IPS-20b (cell line): Measurements from ENCODE around the gene ITPR3.

ENCODE experiments used
- H3K27ac ChIP-seq: one replicate; pipeline ENCODE4 v1.5.1; 2013; ENCODE audit warnings: low read length
- H3K27me3 ChIP-seq: 2 replicates; pipeline ENCODE4 v1.6.1; 2013; ENCODE audit warnings: mild to moderate bottlenecking, low read length, inconsistent platforms; ENCODE audit not compliant: insufficient read depth
- H3K36me3 ChIP-seq: 2 replicates; pipeline ENCODE4 v1.6.1; 2013; ENCODE audit warnings: low read depth, mild to moderate bottlenecking, inconsistent platforms, low read length, moderate library complexity; ENCODE audit not compliant: insufficient read depth
- H3K4me1 ChIP-seq: 2 replicates; pipeline ENCODE4 v1.6.1; 2013; ENCODE audit warnings: mild to moderate bottlenecking, control low read depth, inconsistent platforms, low read length, moderate library complexity; ENCODE audit not compliant: insufficient read depth
- H3K4me3 ChIP-seq: 2 replicates; pipeline ENCODE4 v1.5.1; 2013; ENCODE audit warnings: mild to moderate bottlenecking, low read length, inconsistent platforms
- H3K9ac ChIP-seq: 2 replicates; pipeline ENCODE4 v1.6.1; 2013; ENCODE audit warnings: low read depth, mild to moderate bottlenecking, inconsistent platforms, low read length, moderate library complexity
- H3K9me3 ChIP-seq: 2 replicates; pipeline ENCODE4 v1.6.1; 2013; ENCODE audit warnings: mild to moderate bottlenecking, low read depth, low read length, inconsistent platforms; ENCODE audit not compliant: insufficient read depth

ITPR3 gene

DNA sequence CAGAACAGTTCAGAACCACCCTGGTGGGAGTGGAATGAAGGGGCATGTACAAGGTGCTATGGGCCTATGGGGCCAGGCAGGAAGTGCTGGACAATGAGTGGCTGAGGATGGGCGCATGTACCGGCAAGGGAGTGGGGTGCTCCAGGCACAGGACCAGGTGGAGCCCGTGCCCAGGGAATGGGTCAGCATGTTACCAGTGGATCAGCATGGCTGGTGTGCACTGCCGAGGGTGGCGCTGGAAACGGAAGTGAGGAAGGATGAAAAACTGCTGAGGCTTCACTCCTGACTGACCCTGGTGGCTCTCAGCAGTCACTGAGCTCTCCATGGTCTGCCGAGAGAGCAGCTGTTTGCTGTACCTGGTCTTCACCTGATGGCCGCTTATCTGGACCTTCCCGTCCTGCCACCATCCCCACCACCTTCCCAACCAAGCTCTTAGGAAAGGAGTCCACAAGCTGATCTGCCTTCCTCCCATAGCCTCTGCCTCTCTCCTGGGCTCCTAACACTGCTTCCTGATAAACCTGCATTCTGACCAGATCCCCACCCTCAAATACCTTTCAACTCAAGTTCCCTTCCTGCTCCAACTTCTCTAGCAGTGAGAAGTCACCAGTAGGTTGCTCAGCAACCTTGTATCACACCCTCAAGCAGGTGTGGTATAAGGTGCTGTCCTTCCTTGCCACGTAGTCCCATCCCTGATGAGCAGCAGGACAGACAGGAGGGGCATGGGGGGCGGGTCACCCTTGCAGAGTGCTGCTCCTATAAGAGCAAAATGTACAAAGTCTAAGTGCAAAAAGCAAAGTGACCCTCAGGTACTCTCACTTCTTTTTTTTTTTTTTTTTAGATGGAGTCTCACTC is 83.3 kb downstream of the ITPR3 start:
- Histone ChIP-seq H3K9me3 (no peaks in the 10 kb centered on the region), H3K27me3 (no peaks in the 10 kb centered on the region), H3K4me1 (no peaks in the 10 kb centered on the region), H3K27ac (no peak overlapping the region), H3K9ac (no peak overlapping the region), H3K4me3 (no peak overlapping the region), H3K36me3 (peaks cover 45% of the 10 kb centered on the region)

DNA sequence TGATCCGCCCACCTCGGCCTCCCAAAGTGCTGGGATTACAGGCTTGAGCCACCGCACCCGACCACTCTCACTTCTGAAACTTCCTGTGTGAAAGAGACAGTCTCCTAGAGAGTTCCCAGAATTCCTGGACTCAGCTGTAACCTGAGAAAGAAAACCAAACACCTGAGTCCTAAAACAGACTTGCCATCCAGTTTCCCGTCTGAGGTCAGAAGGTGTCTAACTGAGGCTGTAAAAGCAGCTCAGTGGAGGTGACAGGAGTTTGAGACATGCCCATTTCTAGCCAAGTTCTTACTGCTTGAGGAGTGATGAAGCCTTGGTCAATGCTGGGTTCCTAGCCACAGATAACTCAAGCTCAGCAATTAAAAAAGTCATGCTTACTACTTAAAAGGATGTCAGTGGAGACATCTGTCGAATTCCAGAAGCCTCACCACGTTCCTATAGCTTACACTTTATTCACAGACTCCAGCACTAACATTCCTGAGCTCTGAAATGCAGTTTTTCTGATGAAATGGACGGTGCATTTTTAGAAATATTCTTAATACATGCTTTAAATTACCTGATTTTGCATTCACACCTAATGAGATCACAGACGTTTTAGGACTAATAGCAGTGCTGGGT is 84.3 kb downstream of the ITPR3 start:
- Histone ChIP-seq H3K27me3 (no peaks in the 10 kb centered on the region), H3K4me3 (no peak overlapping the region), H3K27ac (no peak overlapping the region), H3K4me1 (peaks cover 1% of the 10 kb centered on the region; the same call in 1 of the 2 replicates), H3K9ac (no peak overlapping the region), H3K9me3 (no peaks in the 10 kb centered on the region), H3K36me3 (peaks cover 45% of the 10 kb centered on the region)

DNA sequence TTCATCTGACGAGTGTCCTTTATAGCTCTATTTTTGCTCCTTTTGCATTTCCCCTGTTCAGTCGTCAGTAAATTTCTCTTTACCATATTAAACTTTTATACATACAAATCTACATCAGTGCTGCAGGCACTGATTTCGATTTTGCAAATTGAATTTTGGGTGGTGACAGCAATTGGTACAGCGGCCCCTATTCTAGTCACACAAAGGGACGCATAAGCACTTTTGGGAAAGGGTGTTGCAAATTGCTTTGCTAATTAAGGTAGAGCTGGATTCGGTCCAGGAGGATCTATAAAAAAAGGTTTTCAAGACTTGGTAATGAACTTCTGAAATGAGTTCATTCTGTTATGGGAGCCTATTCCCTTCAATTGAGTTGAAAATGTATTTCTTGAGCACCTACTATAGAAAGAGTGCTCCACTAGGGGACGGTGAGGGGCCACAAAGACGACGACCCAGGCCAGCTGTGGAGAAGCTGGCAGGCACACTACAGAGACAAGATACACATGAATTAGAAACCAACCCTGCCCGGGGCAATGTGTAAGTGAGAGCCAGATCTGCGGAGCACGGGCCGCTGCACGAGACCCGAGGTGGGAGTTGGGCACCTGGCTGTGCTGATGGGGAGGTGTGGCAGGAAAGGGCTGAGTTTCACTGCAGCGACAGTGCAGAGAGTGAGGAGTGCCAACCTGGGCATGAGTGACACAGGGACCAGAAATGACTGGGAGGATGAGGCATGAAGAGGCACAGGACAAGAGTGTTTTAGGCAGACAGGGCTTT is 85.0 kb downstream of the ITPR3 start:
- H3K9ac ChIP-seq: no peak overlapping the region
- H3K9me3 ChIP-seq: no peaks in the 10 kb centered on the region
- peaks cover 7% of the 10 kb centered on the region for H3K4me1 ChIP-seq
- H3K27ac ChIP-seq: no peak overlapping the region
- no peak overlapping the region for H3K4me3 ChIP-seq
- peaks cover 44% of the 10 kb centered on the region for H3K36me3 ChIP-seq
- H3K27me3 ChIP-seq: no peaks in the 10 kb centered on the region

DNA sequence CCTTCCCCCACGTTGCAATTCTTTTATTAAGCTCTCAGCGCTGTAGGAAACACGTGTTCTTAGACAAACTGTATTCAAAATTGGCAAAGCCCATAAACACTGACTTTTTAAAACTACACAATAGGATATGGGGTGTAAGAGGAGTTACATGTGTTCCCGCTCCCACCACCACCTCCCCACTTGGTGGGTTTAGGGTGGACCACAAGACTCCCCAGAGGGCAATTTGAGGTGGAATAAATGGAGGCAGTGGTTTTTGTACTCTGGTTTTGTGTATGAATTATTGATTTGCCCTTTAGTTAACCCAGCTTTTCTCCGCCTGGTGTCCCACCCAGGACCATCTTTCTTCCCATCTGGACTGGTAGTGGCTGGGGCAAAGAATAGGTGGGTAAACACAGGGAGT is 86.6 kb downstream of the ITPR3 start:
- no peak overlapping the region for H3K4me3 ChIP-seq
- no peaks in the 10 kb centered on the region for H3K27me3 ChIP-seq
- H3K27ac ChIP-seq: no peak overlapping the region
- H3K36me3 ChIP-seq: peaks cover 41% of the 10 kb centered on the region
- no peak overlapping the region for H3K9ac ChIP-seq
- peaks cover 7% of the 10 kb centered on the region for H3K4me1 ChIP-seq
- H3K9me3 ChIP-seq: no peaks in the 10 kb centered on the region

DNA sequence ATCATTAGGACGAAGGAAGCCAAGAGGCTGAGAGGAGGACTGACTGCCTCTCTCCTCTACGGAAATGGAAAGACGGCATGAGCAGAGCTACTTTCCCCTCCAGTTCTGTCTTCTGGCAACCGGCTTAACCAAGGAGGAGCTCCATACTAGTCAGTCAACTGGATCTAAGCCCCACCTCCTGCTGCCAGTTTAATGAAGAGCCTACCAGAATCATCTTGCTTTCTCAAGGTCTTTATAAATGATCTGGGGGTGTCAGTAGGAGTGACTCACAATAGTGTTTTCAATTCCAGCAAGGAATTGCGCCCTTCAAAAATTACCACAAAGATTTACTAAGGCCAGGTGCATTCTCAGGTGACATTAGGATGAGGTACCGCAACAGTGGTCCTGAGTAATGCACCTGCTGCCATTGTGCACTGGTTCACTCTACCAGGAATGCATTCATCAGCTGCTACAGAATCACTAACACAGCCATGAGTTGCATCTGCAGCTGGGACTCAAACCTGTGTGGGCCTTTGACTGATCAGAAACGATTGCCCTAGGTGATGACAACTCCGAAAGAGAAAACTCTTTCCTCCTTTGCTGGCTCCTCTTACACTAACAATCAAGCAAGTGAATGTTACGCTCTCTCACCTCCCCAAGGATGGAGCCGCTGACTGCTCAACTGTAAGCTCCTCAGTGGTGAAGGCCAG is 87.5 kb downstream of the ITPR3 start:
- Histone ChIP-seq H3K9me3 (no peaks in the 10 kb centered on the region), H3K27me3 (no peaks in the 10 kb centered on the region), H3K4me1 (peaks cover 7% of the 10 kb centered on the region), H3K4me3 (no peak overlapping the region), H3K36me3 (peaks cover 41% of the 10 kb centered on the region), H3K27ac (no peak overlapping the region), H3K9ac (no peak overlapping the region)

DNA sequence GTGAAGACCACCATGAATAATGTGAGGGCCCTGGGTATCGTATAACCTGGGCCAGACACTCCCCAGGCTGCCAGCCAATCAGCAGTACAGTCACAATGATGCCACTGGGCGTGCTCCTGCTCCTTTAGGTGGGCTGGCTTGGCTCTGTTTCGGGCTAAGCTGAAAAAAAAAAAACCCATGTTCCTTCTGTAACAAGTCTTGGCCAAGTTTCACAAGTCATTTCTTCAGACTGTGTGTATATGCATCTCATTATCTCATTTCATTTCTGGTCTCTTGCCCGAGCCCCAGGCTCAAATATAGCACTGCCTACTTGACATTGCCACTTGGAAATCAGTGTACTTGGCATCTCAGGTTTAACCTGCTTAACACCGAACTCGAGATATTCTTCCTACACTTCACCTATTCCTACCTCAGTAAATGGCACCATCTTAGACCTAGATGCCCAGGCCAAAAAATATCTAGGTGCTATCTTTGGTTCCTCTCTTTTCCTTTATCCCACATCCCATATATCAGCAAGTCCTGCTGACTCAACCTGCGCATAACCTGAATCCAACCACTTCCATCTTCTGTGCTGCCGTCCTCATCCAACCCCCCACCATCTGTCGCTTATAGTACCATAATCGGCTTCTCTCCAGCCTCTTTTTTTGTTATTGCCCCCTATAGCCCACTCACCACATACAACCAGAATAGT is 88.6 kb downstream of the ITPR3 start:
- Histone ChIP-seq H3K27me3 (no peaks in the 10 kb centered on the region), H3K9ac (no peak overlapping the region), H3K36me3 (peaks cover 41% of the 10 kb centered on the region), H3K9me3 (no peaks in the 10 kb centered on the region), H3K4me3 (no peak overlapping the region), H3K27ac (no peak overlapping the region), H3K4me1 (peaks cover 7% of the 10 kb centered on the region)

DNA sequence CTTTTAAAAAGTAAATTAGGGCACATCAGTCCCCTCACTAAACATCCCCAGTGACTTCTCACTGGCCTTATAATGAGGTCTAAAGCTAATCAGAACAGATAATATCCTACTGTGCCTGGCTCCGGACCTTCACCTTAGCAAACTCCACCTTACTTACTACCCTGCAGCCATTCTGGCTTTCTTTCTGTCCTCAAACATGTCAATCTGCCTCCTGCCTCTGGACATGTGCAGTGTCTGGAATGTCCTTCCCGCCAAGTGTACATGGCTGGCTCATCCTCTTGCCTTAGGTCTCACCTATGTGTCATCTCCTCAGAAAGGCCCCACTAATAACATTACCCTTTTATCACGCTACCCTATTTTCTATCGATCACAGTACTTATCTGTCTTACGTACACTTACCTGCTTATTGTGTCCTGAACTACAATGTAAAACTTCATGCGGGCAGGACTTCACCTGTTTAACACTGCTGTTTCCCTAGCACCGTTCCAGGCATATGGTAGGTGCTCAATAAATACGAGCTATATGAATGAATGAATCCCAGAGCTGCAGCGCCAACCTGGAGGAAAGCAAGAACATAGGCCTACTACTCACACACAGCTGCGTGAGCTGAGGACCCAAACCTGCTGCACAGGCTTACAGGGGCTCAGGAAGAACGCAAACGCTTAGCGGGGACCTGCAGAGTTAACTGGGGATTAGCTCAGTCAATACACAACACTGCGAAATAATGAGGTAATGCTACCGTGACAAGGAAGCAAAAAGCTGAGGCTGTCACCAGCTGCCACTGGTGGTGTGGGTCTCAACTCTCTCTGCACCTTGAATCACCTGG is 89.4 kb downstream of the ITPR3 start:
- H3K9ac ChIP-seq: peak overlapping the region; percentile 96; the same call in 1 of the 2 replicates

DNA sequence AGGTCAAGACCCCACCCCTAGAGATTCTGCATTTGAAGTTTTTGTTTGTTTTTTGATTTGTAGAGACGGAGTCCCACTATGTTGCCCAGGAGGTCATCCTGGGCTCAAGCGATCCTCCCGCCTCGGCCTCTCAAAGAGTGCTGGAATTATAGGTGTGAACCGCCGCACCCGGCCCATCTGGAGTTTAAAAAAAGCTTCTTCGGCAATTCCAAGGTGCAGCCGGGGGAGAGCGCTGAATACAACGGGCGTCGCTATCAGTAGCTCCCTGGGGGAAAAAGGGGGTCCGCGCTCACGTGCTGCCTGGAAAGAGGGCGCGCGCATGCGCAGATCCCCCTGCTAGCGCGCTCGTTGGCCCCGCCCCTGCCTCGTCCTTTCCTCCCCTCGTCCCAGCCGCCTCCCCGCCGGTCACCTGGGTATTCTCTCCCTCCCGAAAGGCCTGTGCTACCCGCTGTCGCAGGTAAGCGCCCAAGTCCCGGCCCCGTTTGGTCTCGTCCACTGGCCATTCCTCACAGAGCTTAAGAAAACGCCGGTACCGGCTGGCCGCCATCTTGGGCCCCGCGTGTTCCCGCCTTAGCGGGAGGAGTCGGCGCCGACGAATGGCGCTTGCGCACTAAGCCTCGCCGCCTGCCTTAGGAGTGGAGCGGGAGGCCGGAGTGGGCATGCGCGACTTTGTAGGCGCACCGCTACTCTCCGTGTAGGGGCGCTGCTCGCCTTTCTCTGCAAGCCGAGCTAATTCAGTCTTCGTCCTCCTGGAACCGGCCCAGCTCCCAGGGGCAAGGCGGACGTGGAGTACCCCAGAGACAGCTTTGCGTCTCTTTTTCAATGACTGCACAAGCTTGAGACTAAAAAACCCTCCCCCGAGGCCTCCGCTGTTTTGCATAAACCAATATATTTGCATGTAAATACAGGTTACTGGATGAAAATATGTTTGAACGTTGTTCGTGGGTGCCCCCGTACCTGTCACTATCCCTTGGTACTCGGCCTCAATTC is 90.3 kb downstream of the ITPR3 start, which contains the start of gene UQCC2:
UQCC2 (minus strand) TSS at position 561 of the 990 bp plus-strand sequence; CDS start at position 547, 14 bp downstream.
- Histone ChIP-seq H3K9ac (peak within 1 kb of the TSS; percentile 96), H3K4me3 (peak within 1 kb of the TSS; percentile 85), H3K36me3 (peaks cover 35% of the 10 kb centered on the region), H3K4me1 (peaks cover 7% of the 10 kb centered on the region), H3K9me3 (no peaks in the 10 kb centered on the region), H3K27me3 (no peaks in the 10 kb centered on the region), H3K27ac (peak within 1 kb of the TSS; percentile 88)

More for the DNA sequence above, 89.4 kb downstream of the ITPR3 start:
- Histone ChIP-seq H3K36me3 (peaks cover 37% of the 10 kb centered on the region), H3K4me1 (peaks cover 7% of the 10 kb centered on the region), H3K4me3 (peak overlapping the region; percentile 85), H3K9me3 (no peaks in the 10 kb centered on the region), H3K27me3 (no peaks in the 10 kb centered on the region), H3K27ac (no peak overlapping the region)

DNA sequence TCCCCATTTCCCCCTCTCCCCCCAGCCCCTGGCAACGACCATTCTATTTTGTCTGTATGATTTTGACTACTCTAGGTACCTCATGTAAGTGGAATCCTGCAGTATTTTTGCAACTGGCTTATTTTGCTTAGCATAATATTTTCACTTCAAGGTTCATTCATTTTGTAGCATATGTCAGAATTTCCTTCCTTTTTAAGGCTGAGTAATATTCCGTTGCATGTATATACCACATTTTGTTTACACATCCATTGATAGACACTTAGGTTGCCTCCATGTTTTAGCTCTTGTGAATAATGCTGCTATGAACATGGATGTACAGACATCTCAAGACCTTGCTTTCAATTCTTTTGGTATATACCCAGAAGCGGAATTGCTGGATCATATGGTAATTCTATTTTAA is 91.8 kb downstream of the ITPR3 start:
- peaks cover 29% of the 10 kb centered on the region for H3K36me3 ChIP-seq
- no peak overlapping the region for H3K27ac ChIP-seq
- H3K4me3 ChIP-seq: no peak overlapping the region
- H3K9ac ChIP-seq: no peak overlapping the region
- no peaks in the 10 kb centered on the region for H3K9me3 ChIP-seq
- H3K4me1 ChIP-seq: peaks cover 7% of the 10 kb centered on the region
- H3K27me3 ChIP-seq: no peaks in the 10 kb centered on the region
